GM04503 (cell line): ENCODE data around the gene SLC6A8.
"Not testable (repeated sequence)": the region's sequence is repeated elsewhere in the genome, so short reads cannot be mapped to it uniquely, and the experiment has no call there.

Source experiments
- DNase-seq: peaks from one replicate; pipeline ENCODE4 v3.0.0-alpha.2; 2012; ENCODE audit warnings: low read depth

Gene SLC6A8

GRCh38 chrX:153731845-153732215, 44.1 kb downstream of the SLC6A8 start:
- no peak for DNase-seq

GRCh38 chrX:153732401-153732800, 44.7 kb downstream of the SLC6A8 start:
- DNase-seq = no peak

- no peak for DNase-seq
Measured at GRCh38 chrX:153733651-153734240, 46.0 kb downstream of the SLC6A8 start.

GRCh38 chrX:153734871-153735270, 47.1 kb downstream of the SLC6A8 start:
- DNase-seq = no peak

DNA sequence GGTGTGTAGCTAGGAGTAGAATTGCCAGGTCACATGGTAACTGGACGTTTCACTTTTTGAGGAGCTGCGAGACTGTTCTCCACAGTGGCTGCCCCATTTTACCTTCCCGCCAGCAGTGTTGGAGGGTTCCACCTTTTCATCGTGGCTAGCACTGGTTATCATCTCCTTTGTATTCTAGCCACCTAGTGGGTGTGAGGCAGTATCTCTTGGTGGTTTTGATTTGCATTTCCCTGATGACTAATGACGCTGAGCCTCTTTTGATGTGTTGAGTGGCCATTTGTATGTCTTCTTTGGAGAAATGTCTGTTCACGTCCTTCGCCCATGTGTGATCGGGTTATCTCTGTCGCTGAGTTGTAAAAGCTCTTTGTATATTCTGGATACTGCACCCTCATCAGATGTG, 47.5 kb downstream of the SLC6A8 start:
- DNase-seq = no peak

GRCh38 chrX:153736071-153736820, 48.5 kb downstream of the SLC6A8 start:
- no peak for DNase-seq

DNA sequence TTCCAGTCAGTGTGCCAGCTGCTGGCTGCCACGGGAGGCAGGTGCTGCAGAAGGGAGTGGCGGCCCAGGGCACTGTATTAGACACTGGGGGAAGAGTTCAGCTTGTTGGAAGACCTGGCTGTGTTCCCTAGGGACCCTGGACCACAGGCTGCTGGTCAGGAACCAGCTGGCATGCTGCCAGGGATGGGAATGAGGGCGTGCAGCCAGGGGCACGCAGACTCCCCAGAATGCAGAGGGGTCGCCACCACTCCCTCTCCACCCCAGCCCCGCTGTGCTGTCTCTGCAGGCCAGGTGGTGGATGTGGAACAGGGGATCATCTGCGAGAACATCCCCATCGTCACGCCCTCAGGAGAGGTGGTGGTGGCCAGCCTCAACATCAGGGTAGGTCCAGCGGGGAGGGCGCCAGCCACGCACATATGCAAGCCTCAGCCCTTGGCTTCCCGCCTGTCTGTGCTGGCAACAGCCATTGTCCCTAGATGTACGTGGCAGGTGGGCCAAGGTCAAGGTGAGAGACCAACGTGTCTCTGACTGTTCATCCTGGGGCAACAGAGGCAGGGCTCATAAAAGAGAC, 49.2 kb downstream of the SLC6A8 start:
- no peak for DNase-seq

- no peak for DNase-seq
Measured at GRCh38 chrX:153738056-153738605, 50.4 kb downstream of the SLC6A8 start.

DNA sequence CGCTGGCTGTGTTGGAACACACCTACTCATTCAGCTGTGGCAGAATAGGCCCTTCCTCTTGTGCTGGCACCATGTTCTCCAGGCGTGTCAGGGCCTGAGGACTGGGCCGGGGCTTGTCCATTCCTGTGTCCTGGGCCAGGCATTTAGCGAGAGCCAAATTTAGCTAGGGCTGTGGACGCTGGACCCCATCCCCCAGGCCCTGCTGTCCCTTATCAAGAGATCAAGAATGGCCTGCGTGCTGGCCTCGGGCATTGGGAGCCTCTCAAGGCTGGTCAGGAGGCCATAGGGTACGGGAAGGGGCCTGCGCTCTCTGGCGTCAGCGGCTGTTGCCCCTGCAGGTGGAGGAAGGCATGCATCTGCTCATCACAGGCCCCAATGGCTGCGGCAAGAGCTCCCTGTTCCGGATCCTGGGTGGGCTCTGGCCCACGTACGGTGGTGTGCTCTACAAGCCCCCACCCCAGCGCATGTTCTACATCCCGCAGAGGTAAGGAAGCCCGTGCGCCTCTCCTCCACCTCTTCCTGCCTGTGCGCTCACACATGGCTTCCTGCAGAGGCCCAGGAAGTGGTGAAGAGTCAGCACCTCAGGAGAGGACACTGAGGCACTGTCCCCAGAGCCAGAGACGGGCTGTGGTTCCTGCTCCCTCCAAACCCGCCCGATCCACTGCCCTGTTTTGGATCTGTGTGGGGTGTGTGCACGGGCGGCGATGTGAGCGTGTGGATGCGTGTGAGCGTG, 52.2 kb downstream of the SLC6A8 start:
- DNase-seq = no peak

- no peak for DNase-seq
Measured at GRCh38 chrX:153740631-153741222, 53.0 kb downstream of the SLC6A8 start.

- no peak for DNase-seq
Measured at GRCh38 chrX:153741446-153741845, 53.7 kb downstream of the SLC6A8 start.

DNA sequence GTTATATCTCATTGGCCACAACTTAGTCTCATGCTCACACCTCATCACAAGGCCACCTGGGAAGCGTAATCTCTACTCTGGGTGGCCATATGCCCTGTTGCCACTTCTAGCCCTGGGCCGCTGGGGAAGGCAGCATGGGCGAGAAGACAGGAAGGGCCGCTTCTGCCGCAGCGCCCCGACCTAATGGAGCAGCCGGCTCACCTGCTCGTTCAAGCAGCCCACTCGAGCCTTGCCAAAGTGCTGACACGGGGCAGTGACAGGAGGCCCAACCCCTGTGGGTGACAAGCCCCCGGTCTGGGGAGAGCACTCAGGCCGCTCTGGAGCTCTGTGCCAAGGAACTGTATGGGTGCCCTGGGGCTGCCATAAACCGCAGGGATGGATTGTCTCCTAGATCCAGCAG, 54.4 kb downstream of the SLC6A8 start:
- DNase-seq = not testable (repeated sequence)

DNA sequence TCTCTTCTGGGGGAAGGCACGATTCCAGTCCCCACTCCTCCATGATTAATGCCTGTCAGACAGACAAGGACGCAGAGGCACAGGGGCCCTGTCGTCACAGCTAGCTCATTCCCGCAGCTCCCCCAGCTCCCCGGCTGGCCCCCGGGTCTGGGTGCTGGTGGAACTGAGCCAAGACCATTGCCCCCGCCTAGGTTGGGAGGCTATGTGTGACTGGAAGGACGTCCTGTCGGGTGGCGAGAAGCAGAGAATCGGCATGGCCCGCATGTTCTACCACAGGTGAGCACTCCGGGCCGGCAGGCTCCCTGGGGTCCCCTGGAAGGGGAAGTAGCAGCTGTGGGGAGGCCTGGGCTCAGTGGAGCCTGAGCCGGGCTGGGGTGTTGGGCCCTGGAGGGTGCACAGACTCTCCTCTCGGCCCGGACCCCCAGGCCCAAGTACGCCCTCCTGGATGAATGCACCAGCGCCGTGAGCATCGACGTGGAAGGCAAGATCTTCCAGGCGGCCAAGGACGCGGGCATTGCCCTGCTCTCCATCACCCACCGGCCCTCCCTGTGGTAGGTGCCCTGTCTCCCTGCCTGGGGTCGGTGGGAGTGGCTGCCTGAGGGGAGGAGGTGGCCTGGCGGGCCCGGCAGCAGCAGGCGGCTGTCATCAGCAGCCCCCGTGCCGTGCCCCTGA, 55.2 kb downstream of the SLC6A8 start:
- not testable (repeated sequence) for DNase-seq

- DNase-seq = not testable (repeated sequence)
Measured at GRCh38 chrX:153743468-153744209, 55.9 kb downstream of the SLC6A8 start.

DNA sequence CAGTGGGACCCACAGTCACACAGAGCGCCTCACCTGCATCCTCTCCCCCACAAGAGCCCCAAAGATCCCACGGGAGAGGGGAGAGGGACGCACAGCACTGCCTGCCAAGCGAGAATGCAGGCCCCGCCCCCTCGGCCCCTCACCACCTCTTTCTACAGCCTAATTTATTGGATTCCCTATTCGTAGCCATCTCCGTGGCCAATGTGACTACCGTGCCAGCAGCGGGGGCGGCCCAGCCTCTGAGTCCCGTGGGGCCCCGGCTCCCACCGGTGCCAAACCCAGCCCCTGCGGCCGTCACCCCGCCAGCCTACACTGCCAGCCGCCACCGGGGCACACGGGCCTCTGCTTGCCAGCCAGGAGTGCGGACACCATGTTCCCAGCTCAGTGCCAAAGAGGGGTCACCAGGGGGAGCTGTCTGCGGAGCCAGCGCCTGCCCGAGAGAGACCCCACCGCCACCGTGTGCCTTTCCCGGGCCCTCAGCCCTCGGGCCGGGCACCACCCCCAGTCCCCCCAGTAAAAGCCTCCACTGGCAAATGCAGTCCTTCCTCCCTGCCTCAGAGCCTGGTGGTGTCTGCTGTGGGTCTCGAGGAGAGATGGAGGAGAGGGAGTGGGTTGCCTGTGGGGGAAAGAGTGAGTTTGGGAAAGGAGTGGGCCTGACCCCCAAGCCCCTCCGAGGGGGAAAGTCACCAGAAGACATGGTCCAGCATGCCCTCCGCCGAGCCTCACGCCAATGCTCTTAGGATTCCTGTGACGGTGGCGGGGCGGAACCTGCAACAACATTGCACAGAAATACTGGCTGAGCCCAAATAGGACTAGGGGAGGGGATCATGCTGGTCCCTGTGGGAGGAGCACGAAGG, 56.7 kb downstream of the SLC6A8 start:
- no peak for DNase-seq

DNA sequence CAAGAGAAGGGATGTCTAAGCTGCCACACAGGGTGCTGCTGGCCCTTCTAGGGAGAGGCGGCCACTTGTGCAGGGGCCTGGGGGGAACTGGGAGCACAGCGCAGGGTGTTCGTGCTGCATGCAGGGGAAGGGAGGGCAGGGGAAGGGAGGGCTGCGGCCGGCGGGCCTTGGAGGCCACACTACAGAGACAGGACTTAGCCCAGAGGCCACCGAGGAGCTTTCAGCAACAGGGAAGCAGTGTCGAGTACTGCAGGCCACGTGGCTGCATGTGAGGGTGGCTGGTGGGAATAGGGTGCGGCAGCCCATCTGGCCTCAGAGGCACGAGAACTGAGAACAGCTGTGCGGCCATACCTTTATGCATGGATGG, 57.3 kb downstream of the SLC6A8 start:
- DNase-seq = not testable (repeated sequence)
